Astrocyte of the spinal cord (primary cell): Measurements from ENCODE around the gene PTPN13.

Source experiments
- DNase-seq: peaks from one replicate; pipeline ENCODE4 v3.0.0; 2011; ENCODE audit warnings: low read depth, low spot score
- H3K4me3 ChIP-seq: 2 replicates; pipeline ENCODE4 v1.5.1; 2011; ENCODE audit warnings: low read depth, mild to moderate bottlenecking, low read length, moderate library complexity
- in situ Hi-C: cut with HindIII; loops from 2 replicates; pipeline ENCODE4 v1.10.0; 2017; ENCODE audit warnings: low sequenced_read_pairs
- TF ChIP-seq, protein P1 (sequence below): IDR thresholded peaks from 2 replicates; pipeline ENCODE4 v1.5.1; 2012; ENCODE audit warnings: low read depth, mild to moderate bottlenecking, low read length, inconsistent platforms

PTPN13 gene

DNA sequence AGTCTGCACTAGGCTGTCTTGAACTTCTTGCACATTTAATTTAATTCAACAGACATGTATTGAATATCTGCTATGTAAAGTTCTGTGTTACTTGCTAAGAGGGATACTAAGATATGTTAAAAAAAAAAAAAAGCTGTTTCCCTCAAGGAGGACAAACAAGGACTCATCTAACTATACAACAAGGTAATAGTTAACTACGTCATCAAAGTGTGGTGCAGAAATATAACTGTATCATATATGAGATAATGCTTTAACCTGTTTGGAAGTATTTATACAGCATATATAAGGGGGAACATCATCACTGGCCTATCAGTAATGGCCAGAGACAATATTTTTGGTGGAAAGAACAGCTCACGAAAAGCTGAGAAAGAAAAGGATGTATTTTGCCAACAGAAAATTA is 89.9 kb downstream of the PTPN13 start:
- no peak for DNase-seq
- TF ChIP-seq, protein P1, sequence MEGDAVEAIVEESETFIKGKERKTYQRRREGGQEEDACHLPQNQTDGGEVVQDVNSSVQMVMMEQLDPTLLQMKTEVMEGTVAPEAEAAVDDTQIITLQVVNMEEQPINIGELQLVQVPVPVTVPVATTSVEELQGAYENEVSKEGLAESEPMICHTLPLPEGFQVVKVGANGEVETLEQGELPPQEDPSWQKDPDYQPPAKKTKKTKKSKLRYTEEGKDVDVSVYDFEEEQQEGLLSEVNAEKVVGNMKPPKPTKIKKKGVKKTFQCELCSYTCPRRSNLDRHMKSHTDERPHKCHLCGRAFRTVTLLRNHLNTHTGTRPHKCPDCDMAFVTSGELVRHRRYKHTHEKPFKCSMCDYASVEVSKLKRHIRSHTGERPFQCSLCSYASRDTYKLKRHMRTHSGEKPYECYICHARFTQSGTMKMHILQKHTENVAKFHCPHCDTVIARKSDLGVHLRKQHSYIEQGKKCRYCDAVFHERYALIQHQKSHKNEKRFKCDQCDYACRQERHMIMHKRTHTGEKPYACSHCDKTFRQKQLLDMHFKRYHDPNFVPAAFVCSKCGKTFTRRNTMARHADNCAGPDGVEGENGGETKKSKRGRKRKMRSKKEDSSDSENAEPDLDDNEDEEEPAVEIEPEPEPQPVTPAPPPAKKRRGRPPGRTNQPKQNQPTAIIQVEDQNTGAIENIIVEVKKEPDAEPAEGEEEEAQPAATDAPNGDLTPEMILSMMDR, result no peak
- no peak overlapping the region for H3K4me3 ChIP-seq
- in situ Hi-C loops, result no loop called here

DNA sequence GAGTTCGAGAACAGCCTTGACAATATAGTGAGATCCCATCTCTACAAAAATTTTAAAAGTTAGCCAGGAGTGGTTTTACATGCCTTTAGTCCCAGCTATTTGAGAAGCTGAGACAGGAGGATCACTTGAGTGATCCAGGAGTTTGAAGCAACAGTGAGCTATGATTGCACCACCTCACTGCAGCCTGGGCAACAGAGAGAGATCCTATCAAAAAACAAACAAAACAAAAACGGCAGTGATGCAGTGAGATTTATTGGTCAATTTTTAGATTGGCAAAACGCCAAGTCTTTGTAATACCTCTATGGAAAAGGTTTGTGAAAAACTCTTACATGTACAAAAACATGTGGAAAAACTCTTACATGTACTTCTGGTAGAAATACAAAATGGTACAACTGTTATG is 91.3 kb downstream of the PTPN13 start:
- TF ChIP-seq, protein P1, result no peak
- in situ Hi-C loops, result no loop called here
- H3K4me3 ChIP-seq, result no peak overlapping the region
- no peak for DNase-seq

DNA sequence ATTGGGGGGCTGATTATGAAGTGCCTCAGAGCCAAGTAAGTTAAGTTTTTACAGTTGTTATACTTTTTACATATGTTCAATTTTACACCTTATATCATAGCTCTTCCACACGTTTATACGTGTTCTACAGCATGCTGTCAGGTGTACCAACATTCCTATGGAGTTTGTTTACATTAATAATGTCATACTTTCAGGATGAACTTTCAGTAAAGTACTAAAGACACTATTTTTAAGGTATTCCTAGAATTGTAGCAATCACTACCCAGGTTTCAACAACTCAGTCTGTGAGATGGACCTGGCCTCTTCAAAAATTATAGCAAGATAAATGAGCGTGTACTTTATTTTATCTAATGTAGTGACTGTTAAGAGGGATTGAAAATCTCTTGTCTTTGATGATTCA is 92.6 kb downstream of the PTPN13 start:
- DNase-seq, result no peak
- no peak overlapping the region for H3K4me3 ChIP-seq
- in situ Hi-C loops, result no loop called here
- TF ChIP-seq, protein P1, result no peak

DNA sequence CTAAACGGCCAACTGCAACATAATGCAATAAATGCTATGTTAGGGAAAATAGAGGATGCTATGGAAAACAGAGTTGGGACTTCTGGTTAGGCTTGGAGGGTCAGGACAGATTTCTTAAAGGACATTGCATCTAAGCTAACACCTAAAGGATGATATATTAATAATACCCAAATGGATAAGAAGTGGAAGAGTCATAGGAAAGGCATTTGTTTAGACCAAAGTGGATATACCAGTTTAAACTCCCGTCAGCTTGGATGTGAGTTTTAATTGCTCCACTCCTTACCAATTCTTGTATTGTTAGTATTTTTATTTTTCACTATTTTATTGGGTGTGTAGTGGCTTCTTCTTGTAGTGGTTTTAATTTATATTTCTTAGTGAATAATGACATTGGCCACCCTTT is 93.9 kb downstream of the PTPN13 start:
- no peak overlapping the region for H3K4me3 ChIP-seq
- in situ Hi-C loops, result no loop called here
- DNase-seq, result no peak
- TF ChIP-seq, protein P1, result no peak

DNA sequence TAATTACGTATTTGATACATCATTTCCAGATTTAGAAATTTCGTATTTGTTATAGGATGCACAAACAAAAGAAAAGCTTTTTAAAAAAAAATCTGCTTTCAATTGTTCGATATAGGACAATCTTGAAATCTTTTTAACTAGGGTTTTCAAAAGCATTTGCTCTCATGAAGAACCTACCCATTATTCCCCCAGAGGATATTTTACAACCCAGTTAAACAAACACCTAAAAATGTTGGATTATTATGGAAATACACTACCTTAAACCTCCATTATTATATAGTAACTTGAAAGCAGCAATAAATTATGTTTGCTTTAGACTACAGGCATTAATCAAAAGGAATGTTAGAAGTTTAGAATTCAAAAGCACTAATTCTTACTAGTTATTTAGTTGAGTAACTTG is 110.5 kb downstream of the PTPN13 start:
- no peak overlapping the region for H3K4me3 ChIP-seq
- DNase-seq, result no peak
- in situ Hi-C loops, result no loop called here
- TF ChIP-seq, protein P1, result no peak

DNA sequence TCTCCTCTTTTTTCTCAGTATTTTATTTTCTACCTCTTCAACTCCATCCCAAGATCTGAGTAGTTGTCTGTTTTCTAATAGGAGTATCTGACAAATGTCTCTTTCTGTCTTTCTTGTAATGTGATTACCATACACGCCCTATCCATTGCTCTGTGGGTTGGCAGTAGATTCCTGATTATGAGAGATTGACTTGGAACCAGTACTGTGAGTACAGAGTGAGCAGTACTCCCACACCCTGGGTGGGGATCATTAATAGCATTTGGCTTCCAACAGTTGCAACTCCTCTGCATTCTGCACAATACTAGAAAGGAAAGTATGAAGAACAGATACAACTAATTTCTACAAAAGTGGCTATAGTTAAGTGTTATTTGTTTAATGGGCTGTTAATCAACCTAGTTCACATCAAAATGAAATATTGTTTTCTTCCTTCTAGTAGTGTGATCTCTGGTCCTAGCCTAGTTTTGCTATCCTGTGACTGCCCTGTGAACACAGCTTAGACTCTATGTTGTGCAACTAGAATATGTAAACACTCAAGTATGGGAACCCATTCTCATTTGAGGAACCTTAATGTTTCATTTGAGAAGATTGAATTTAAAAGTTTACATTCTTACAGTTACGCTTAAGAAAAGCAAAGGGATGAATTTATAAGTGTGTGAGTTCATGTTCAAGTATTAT is 112.9 kb downstream of the PTPN13 start:
- in situ Hi-C loops, result no loop called here
- TF ChIP-seq, protein P1, result no peak
- no peak overlapping the region for H3K4me3 ChIP-seq
- DNase-seq, result no peak
